ENCODE results near the gene DNAAF1.

DNA sequence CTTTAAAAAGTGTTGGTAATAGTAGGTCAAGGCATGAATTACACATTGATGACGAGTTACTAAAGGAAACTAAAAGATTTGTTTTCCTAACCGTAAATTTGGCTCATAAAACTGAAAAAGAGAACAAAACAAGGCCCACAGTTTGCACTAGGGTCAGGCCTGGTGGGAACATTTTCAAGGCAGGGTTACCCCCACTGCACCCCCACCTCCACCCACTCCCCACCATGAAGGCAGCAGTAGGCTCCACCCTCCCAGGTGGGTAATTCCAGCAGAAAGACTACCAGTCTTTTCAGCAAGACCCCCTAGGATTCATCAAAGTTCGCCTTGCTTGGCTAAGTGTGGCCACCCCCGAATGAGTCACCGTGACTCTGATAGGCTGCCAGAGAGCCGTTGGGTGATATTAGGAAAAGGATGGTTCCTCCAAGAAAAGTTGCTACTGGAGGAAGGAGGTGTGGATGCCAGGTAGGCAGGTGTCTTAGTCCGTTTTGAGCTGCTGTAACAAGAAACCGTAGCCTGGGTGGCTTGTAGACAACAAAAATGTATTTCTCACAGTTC lies 8.6 kb downstream of the DNAAF1 start:
- TF ChIP-seq EZH2 (IDR thresholded peaks at IDR 0.05; ENCODE audit: insufficient read depth, poor library complexity, severe bottlenecking) = no peak
- TF ChIP-seq EZH2phosphoT487 (IDR thresholded peaks at IDR 0.05; ENCODE audit: insufficient read depth, low read depth) = no peak

Data from GM23248 (cell line).